Adrenal gland (tissue), 12 donors: ENCODE results near the gene COX7C. TPM values are rescaled to one million over a fixed set of nuclear protein-coding genes. Genes with fewer than 3 reads are reported as not detected.

Source experiments
- DNase-seq, 7 donors: peaks; one replicate each; pipeline ENCODE4 v3.0.0-alpha.2; 2019 to 2020
- H3K27ac ChIP-seq, 5 donors: fragments of 200-600 bp; sonication (generic) in 4 of 5; 1 replicate in 3 of 5; 2 replicates in 2 of 5; pipeline versions ENCODE4 v1.5.1 to v1.8.0; 2016 to 2020; ENCODE audit warnings: mild to moderate bottlenecking in 1 of 5
- H3K27me3 ChIP-seq: fragments of 200-600 bp; 2 replicates; pipeline ENCODE4 v1.8.0; 2021
- H3K36me3 ChIP-seq, 2 donors: fragments of 200-600 bp; replicated peaks in 1 of 2; 1 replicate in 1 of 2; 2 replicates in 1 of 2; pipeline versions ENCODE4 v1.5.1 to v1.8.0; 2018 to 2022
- H3K4me1 ChIP-seq, 2 donors: fragments of 200-600 bp; replicated peaks in 1 of 2; 1 replicate in 1 of 2; 2 replicates in 1 of 2; pipeline versions ENCODE4 v1.5.1 to v1.8.0; 2018 to 2021
- H3K4me3 ChIP-seq, 4 donors: fragments of 200-600 bp; sonication (generic) in 3 of 4; one replicate each; pipeline ENCODE4 v1.5.1; 2016 to 2018
- H3K9me3 ChIP-seq, 3 donors: fragments of 200-600 bp; sonication (generic) in 1 of 3; replicated peaks in 1 of 3; 1 replicate in 2 of 3; 2 replicates in 1 of 3; pipeline versions ENCODE4 v1.5.1 to v1.8.0; 2016 to 2021
- CTCF ChIP-seq, 6 experiments: fragments of 450-650 bp in 4 of 6; fragments of 200-600 bp in 2 of 6; sonication (generic) in 1 of 6; IDR thresholded peaks; 1 replicate in 5 of 6; 2 replicates in 1 of 6; pipeline versions ENCODE4 v1.5.1 to v1.8.0; 2016 to 2021; ENCODE audit warnings: antibody characterized with exemption in 6 of 6, mild to moderate bottlenecking in 2 of 6, moderate library complexity in 1 of 6
- POLR2A ChIP-seq, 2 donors: fragments of 450-650 bp; IDR thresholded peaks; one replicate each; pipeline ENCODE4 v1.6.1; 2017; ENCODE audit warnings: antibody characterized with exemption in 2 of 2, mild to moderate bottlenecking in 2 of 2, moderate library complexity in 1 of 2
- WGBS, 4 donors: extraction: QIAGEN DNeasy Blood & Tissue Kit in 2 of 4; methylation state at CpG; one replicate each; pipeline versions ENCODE4 v1.1.5 to v1.1.7; 2013 to 2017; 5-methylcytosine and 5-hydroxymethylcytosine counted together
- intact Hi-C, 2 donors: fragments of 100-400 bp; cut with DNase I; formaldehyde crosslinking; loops; one replicate each; pipeline versions ENCODE4 v1.14.1 to v1.15.0; 2022 to 2023
- polyA plus RNA-seq, 3 donors: library from polyadenylated mRNA; stranded (reverse); fragments of 200-250 nt in 2 of 3; fragments of 350-450 nt in 1 of 3; fragmentation: Illumina TruSeq in 1 of 3; extraction: RNeasy Lipid Tissue Mini Kit (QIAGEN cat#74804) in 1 of 3; gene quantifications; one replicate each; pipeline ENCODE4 v1.2.3, GENCODE V29; 2013 to 2014
- total RNA-seq, 9 donors: library from RNA; depleted of rRNA in 4 of 9; stranded (reverse); fragments of >200 nt in 4 of 9; fragments of 120-200 nt in 1 of 9; fragmentation: NEBNext Ultra II Directional in 1 of 9; extraction: Animal tissue kit (Norgen Biotek cat#: 25700) in 1 of 9; gene quantifications; one replicate each; pipeline versions ENCODE4 v1.1.0 to v1.2.4, GENCODE V29; 2013 to 2023
- donor health status: healthy with polysubstance abuse.
- donor health status: Bipolar disorder and iron deficiency.
- donor health status: DM: yes; HTN: yes; CAD: no.
- donor health status: DM: no; HTN: no; CAD: no.
- donor health status: DM: no; HTN: no; CAD: no.
- donor health status: DM: yes; HTN: yes; CAD: no.

The COX7C gene
- total and polyA plus RNA-seq, 12 donors: 197 to 934 (median 630) TPM

GRCh38 chr5:86572825-86573517 lies 44.8 kb upstream of the COX7C start:
- TF ChIP-seq CTCF (IDR thresholded peaks at IDR 0.05) (no peak), POLR2A (IDR thresholded peaks at IDR 0.05) (no peak)
- Histone ChIP-seq H3K4me3 (no peak overlapping the region), H3K27me3 (no peaks in the 10 kb centered on the region), H3K27ac (no peak overlapping the region), H3K4me1 (no peaks in the 10 kb centered on the region), H3K9me3 (no peaks in the 10 kb centered on the region), H3K36me3 (no peaks in the 10 kb centered on the region)
- no peak for DNase-seq
- WGBS, 4 donors: 73 to 78% (median 75%) methylated on average over 7 of the region's 7 CpGs
- intact Hi-C loops: no loop called here

- intact Hi-C loops: no loop called here
- 73 to 80% (median 77%) methylated on average over 3 of the region's 3 CpGs for WGBS, 4 donors
- no peaks in the 10 kb centered on the region for H3K27me3 ChIP-seq
- no peaks in the 10 kb centered on the region for H3K36me3 ChIP-seq
- no peak overlapping the region for H3K27ac ChIP-seq
- H3K9me3 ChIP-seq: no peaks in the 10 kb centered on the region
- H3K4me1 ChIP-seq: no peaks in the 10 kb centered on the region
- no peak for DNase-seq
- TF ChIP-seq POLR2A (IDR thresholded peaks at IDR 0.05) (no peak), CTCF (IDR thresholded peaks at IDR 0.05) (no peak)
- no peak overlapping the region for H3K4me3 ChIP-seq
Observed at GRCh38 chr5:86579502-86579901, 38.2 kb upstream of the COX7C start.

GRCh38 chr5:86596476-86596875 lies 21.3 kb upstream of the COX7C start:
- Histone ChIP-seq H3K4me1 (no peaks in the 10 kb centered on the region), H3K4me3 (no peak overlapping the region), H3K27me3 (no peaks in the 10 kb centered on the region), H3K27ac (no peak overlapping the region), H3K36me3 (no peaks in the 10 kb centered on the region), H3K9me3 (no peaks in the 10 kb centered on the region)
- intact Hi-C loops: no loop called here
- DNase-seq: no peak
- no peak for TF ChIP-seq POLR2A (IDR thresholded peaks at IDR 0.05)
- no peak for TF ChIP-seq CTCF (IDR thresholded peaks at IDR 0.05)

- TF ChIP-seq POLR2A (IDR thresholded peaks at IDR 0.05) (no peak), CTCF (IDR thresholded peaks at IDR 0.05) (no peak)
- Histone ChIP-seq H3K4me1 (no peaks in the 10 kb centered on the region), H3K27me3 (no peaks in the 10 kb centered on the region), H3K4me3 (no peak overlapping the region), H3K36me3 (no peaks in the 10 kb centered on the region), H3K27ac (no peak overlapping the region), H3K9me3 (no peaks in the 10 kb centered on the region)
- intact Hi-C loops: no loop called here
- no peak for DNase-seq
- WGBS, 4 donors: 81 to 91% (median 83%) methylated on average over 3 of the region's 3 CpGs
Observed at GRCh38 chr5:86605881-86606280, 11.9 kb upstream of the COX7C start.
